Neural progenitor cell (in vitro differentiated cells): Measurements from ENCODE around the gene CAMKK1.

ENCODE experiments used
- EZH2 ChIP-seq: fragments of 200-600 bp; sonication (generic); IDR thresholded peaks from 2 replicates; pipeline ENCODE4 v1.6.1; 2017; ENCODE audit warnings: antibody characterized with exemption, mild to moderate bottlenecking, moderate library complexity
- TF ChIP-seq, protein P1 (sequence below): fragments of 200-600 bp; sonication (generic); IDR thresholded peaks from 2 replicates; pipeline ENCODE4 v1.5.1; 2017; ENCODE audit warnings: antibody characterized with exemption, mild to moderate bottlenecking

DNA sequence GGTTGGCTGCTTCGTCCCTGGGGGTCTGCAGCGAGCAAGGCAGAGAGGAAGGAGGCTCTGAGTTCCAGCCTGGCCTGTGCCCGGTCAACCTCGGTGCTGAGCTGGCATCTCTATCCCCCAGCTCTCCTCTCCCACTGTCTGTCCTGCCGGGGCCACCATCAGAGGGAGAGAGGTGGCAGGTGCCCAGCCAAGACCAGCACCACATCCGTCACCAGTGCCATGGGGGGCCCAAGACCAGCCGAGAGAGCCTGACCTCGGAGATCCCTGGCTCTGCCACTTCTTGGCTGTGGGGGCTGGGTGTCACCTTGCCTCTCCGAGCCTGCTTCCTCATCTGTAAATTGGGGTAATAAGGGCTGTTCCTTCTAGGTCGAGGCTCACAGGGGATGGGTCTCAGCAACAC is 24.0 kb upstream of the CAMKK1 start:
- TF ChIP-seq, protein P1, sequence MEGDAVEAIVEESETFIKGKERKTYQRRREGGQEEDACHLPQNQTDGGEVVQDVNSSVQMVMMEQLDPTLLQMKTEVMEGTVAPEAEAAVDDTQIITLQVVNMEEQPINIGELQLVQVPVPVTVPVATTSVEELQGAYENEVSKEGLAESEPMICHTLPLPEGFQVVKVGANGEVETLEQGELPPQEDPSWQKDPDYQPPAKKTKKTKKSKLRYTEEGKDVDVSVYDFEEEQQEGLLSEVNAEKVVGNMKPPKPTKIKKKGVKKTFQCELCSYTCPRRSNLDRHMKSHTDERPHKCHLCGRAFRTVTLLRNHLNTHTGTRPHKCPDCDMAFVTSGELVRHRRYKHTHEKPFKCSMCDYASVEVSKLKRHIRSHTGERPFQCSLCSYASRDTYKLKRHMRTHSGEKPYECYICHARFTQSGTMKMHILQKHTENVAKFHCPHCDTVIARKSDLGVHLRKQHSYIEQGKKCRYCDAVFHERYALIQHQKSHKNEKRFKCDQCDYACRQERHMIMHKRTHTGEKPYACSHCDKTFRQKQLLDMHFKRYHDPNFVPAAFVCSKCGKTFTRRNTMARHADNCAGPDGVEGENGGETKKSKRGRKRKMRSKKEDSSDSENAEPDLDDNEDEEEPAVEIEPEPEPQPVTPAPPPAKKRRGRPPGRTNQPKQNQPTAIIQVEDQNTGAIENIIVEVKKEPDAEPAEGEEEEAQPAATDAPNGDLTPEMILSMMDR = no peak
- no peak for TF ChIP-seq EZH2
